Neuronal stem cell (in vitro differentiated cells): Measurements from ENCODE around the gene AFF4.
A peak's percentile ranks its signal among the peaks of the same experiment; 100 is the strongest.

Experiments used
- DNase-seq: peaks from one replicate; pipeline ENCODE4 v3.0.0-alpha.2; 2013; ENCODE audit warnings: low spot score
- H2AFZ ChIP-seq: one replicate; pipeline ENCODE4 v1.6.1; 2013; ENCODE audit warnings: mild to moderate bottlenecking, low read length, inconsistent platforms
- H2AK5ac ChIP-seq: 2 replicates; pipeline ENCODE4 v1.6.1; 2013; ENCODE audit warnings: low read depth, mild to moderate bottlenecking, inconsistent platforms, low read length, moderate library complexity, mixed read lengths
- H2BK120ac ChIP-seq: 2 replicates; pipeline ENCODE4 v1.6.1; 2013; ENCODE audit warnings: low read depth, mild to moderate bottlenecking, inconsistent platforms, low read length, moderate library complexity, mixed read lengths
- H2BK12ac ChIP-seq: one replicate; pipeline ENCODE4 v1.6.1; 2013; ENCODE audit warnings: low read length, inconsistent platforms
- H2BK15ac ChIP-seq: 2 replicates; pipeline ENCODE4 v1.6.1; 2013; ENCODE audit warnings: mild to moderate bottlenecking, low read length, inconsistent platforms, mixed read lengths
- H2BK5ac ChIP-seq: one replicate; pipeline ENCODE4 v1.6.1; 2013; ENCODE audit warnings: inconsistent platforms, mild to moderate bottlenecking, low read length, moderate library complexity
- H3K14ac ChIP-seq: one replicate; pipeline ENCODE4 v1.6.1; 2013; ENCODE audit warnings: low read length, inconsistent platforms
- H3K18ac ChIP-seq: 2 replicates; pipeline ENCODE4 v1.6.1; 2013; ENCODE audit warnings: low read length, inconsistent platforms
- H3K23ac ChIP-seq: 2 replicates; pipeline ENCODE4 v1.6.1; 2013; ENCODE audit warnings: low read depth, mild to moderate bottlenecking, mixed read lengths, low read length, inconsistent platforms; ENCODE audit not compliant: poor library complexity
- H3K27ac ChIP-seq: replicated peaks from 3 replicates; pipeline ENCODE4 v1.5.1; 2013; ENCODE audit warnings: low read length, inconsistent platforms
- H3K27me3 ChIP-seq, 3 experiments: 2 replicates each; pipeline ENCODE4 v1.6.1; 2013; ENCODE audit warnings: low read length in 3 of 3, mild to moderate bottlenecking in 2 of 3, inconsistent platforms in 1 of 3, low read depth in 1 of 3, mixed read lengths in 1 of 3, moderate library complexity in 1 of 3; ENCODE audit not compliant: control insufficient read depth in 3 of 3, insufficient read depth in 3 of 3
- H3K36me3 ChIP-seq, 2 donors: replicated peaks in 1 of 2; 2 replicates each; pipeline ENCODE4 v1.6.1; 2013; ENCODE audit warnings: low read length in 2 of 2; ENCODE audit not compliant: control insufficient read depth in 2 of 2, insufficient read depth in 2 of 2
- H3K4ac ChIP-seq: 2 replicates; pipeline ENCODE4 v1.6.1; 2013; ENCODE audit warnings: inconsistent platforms, mild to moderate bottlenecking, low read length, moderate library complexity
- H3K4me1 ChIP-seq, 2 donors: 1 replicate in 1 of 2; 2 replicates in 1 of 2; pipeline ENCODE4 v1.6.1; 2013; ENCODE audit warnings: low read length in 2 of 2, low read depth in 1 of 2; ENCODE audit not compliant: control insufficient read depth in 2 of 2, insufficient read depth in 1 of 2
- H3K4me2 ChIP-seq: one replicate; pipeline ENCODE4 v1.6.1; 2013; ENCODE audit warnings: mild to moderate bottlenecking, low read length, inconsistent platforms; ENCODE audit not compliant: insufficient read depth, poor library complexity, severe bottlenecking
- H3K4me3 ChIP-seq, 2 donors: 2 replicates each; pipeline ENCODE4 v1.5.1; 2013; ENCODE audit warnings: low read length in 2 of 2, mild to moderate bottlenecking in 2 of 2, inconsistent platforms in 1 of 2, moderate library complexity in 1 of 2
- H3K79me1 ChIP-seq: one replicate; pipeline ENCODE4 v1.6.1; 2013; ENCODE audit warnings: low read depth, mild to moderate bottlenecking, inconsistent platforms, low read length, moderate library complexity
- H3K9ac ChIP-seq: one replicate; pipeline ENCODE4 v1.6.1; 2013; ENCODE audit warnings: mild to moderate bottlenecking, low read depth, low read length, inconsistent platforms; ENCODE audit not compliant: poor library complexity
- H3K9me3 ChIP-seq, 2 donors: replicated peaks in 1 of 2; 2 replicates each; pipeline versions ENCODE3 to v1.6.1; 2013; ENCODE audit warnings: low read length in 2 of 2, mild to moderate bottlenecking in 2 of 2, inconsistent platforms in 1 of 2, low read depth in 1 of 2, mixed read lengths in 1 of 2, moderate library complexity in 1 of 2; ENCODE audit not compliant: control insufficient read depth in 2 of 2, insufficient read depth in 1 of 2
- H4K8ac ChIP-seq: one replicate; pipeline ENCODE4 v1.6.1; 2013; ENCODE audit warnings: low read depth, mild to moderate bottlenecking, inconsistent platforms, low read length, moderate library complexity
- H4K91ac ChIP-seq: one replicate; pipeline ENCODE4 v1.6.1; 2013; ENCODE audit warnings: low read length, low read depth, mild to moderate bottlenecking, inconsistent platforms; ENCODE audit not compliant: poor library complexity
- WGBS, 2 donors: extraction: QIAGEN DNeasy Blood & Tissue Kit; methylation state at CpG; one replicate each; pipeline ENCODE4 v1.1.7; 2013; ENCODE audit warnings: missing lambda C conversion rate in 2 of 2, mixed read lengths in 1 of 2; ENCODE audit not compliant: insufficient read length in 2 of 2, insufficient replicate concordance in 1 of 2; ENCODE audit errors: extremely low coverage in 2 of 2; 5-methylcytosine and 5-hydroxymethylcytosine counted together

The AFF4 gene

DNA sequence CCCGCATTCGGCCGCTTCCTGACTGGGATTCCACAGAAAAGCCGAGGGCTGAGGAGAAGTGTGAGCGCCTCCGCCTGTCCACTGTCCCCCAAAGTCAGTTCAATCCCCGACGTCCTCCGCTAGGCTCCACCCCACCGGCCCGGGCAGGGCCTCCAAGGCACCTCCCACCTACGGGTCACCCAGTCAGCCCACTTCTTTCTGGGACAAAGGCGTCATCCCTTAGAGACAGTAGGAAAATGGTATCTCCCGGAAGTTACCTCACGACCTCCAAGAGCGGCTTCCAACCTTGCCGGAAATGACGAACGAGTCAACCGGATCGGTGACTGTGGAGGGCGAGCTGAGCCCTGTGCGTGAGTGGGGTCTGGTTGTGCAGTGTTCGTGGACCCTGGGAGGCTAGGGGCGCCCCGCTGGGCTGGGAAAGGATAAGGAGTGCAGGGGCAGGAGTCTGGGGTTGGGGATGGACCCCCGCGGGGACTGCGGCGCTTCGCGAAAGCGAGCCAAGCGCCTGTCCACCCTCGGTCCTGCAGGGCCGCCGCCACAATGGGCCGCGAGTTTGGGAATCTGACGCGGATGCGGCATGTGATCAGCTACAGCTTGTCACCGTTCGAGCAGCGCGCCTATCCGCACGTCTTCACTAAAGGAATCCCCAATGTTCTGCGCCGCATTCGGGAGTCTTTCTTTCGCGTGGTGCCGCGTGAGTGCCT is 96.9 kb downstream of the AFF4 start, which contains the start of the genes GDF9 and UQCRQ:
Gene GDF9, minus strand, starts transcription at position 128 of the 704 bp plus-strand sequence. CDS start 1,936 bp downstream, outside the sequence.
Gene UQCRQ, plus strand, starts transcription at position 301 of the 704 bp plus-strand sequence. Its CDS starts 240 bp downstream, at position 541.
- Histone ChIP-seq H3K27ac (peak within 1 kb of the TSS; percentile 88), H4K91ac (no peak within 1 kb of the TSS), H3K4me1 (peaks cover 7 to 9% of the 10 kb centered on the region in 2 donors), H3K36me3 (peaks cover 11 to 43% of the 10 kb centered on the region in 2 donors), H3K9ac (peak within 1 kb of the TSS; percentile 96), H4K8ac (peak within 1 kb of the TSS; percentile 74), H3K9me3 (no peaks in the 10 kb centered on the region), H2BK120ac (no peak within 1 kb of the TSS), H2BK15ac (no peak within 1 kb of the TSS), H3K4me3 (peak within 1 kb of the TSS; percentile 88 to 95), H3K18ac (peak within 1 kb of the TSS; percentile 92), H3K4ac (peak within 1 kb of the TSS; percentile 30), H3K23ac (peak within 1 kb of the TSS; percentile 96), H3K79me1 (peaks cover 4% of the 10 kb centered on the region), H2BK5ac (peak within 1 kb of the TSS; percentile 59), H2AK5ac (peak within 1 kb of the TSS; percentile 47), H3K14ac (no peak within 1 kb of the TSS), H3K4me2 (peak within 1 kb of the TSS; percentile 74), H2AFZ (peak within 1 kb of the TSS; percentile 88), H2BK12ac (no peak within 1 kb of the TSS), H3K27me3 (peaks cover 0 to 2% (median 0%) of the 10 kb centered on the region in 3 experiments)
- DNase-seq: peak; percentile 99
- WGBS, 2 donors: no CpG with 5 or more reads among the region's 55 CpGs

- H3K4ac ChIP-seq: peak overlapping the region; percentile 30
- WGBS, 2 donors: no CpG with 5 or more reads among the region's 30 CpGs
- H3K27ac ChIP-seq: peak overlapping the region; percentile 88
Measured at GRCh38 chr5:132865668-132866341, 97.6 kb downstream of the AFF4 start.

DNA sequence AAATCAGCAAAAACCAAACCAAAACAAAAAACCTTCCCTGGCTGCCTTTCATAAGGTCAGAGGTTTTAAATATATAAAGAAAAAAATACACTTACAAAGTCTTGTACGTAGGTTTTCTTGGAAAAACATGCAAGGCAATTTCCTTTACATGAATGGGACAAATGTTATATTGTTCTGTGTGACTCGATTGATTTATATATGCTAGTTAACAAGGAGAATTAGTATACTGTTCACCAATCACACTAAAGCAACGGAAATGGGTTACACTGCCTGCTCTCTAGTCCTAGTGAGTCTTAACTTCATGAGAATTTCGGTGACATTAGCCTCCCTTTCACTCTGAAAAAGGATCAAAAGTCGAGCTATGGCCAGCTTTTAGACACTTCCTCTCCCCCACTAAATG is 102.7 kb downstream of the AFF4 start:
- Histone ChIP-seq H3K4ac (no peak overlapping the region), H3K4me1 (peaks cover 2 to 4% of the 10 kb centered on the region in 2 donors), H3K9ac (no peak overlapping the region), H2BK15ac (no peak overlapping the region), H2BK5ac (no peak overlapping the region), H2BK120ac (no peak overlapping the region), H2BK12ac (no peak overlapping the region), H3K18ac (no peak overlapping the region), H3K4me3 (no peak overlapping the region), H3K4me2 (no peak overlapping the region), H4K8ac (no peak overlapping the region), H2AK5ac (no peak overlapping the region), H3K79me1 (no peaks in the 10 kb centered on the region), H2AFZ (no peak overlapping the region), H4K91ac (no peak overlapping the region), H3K27ac (no peak overlapping the region), H3K23ac (no peak overlapping the region), H3K36me3 (no peaks in the 10 kb centered on the region), H3K27me3 (peaks cover 0 to 3% (median 0%) of the 10 kb centered on the region in 3 experiments), H3K9me3 (no peaks in the 10 kb centered on the region), H3K14ac (no peak overlapping the region)
- DNase-seq: no peak
- WGBS, 2 donors: no CpG with 5 or more reads among the region's 5 CpGs

More at GRCh38 chr5:132865668-132866341, 97.6 kb downstream of the AFF4 start:
- no peak overlapping the region for H2BK120ac ChIP-seq
- no peak overlapping the region for H2BK12ac ChIP-seq
- H3K36me3 ChIP-seq: peaks cover 11 to 36% of the 10 kb centered on the region in 2 donors
- peak overlapping the region; percentile 50 for H3K4me2 ChIP-seq
- peak overlapping the region; percentile 96 for H3K23ac ChIP-seq
- peaks cover 4% of the 10 kb centered on the region for H3K79me1 ChIP-seq
- DNase-seq: peak; percentile 2
- peak overlapping the region; percentile 47 for H2AK5ac ChIP-seq
- H2AFZ ChIP-seq: peak overlapping the region; percentile 88
- no peak overlapping the region for H2BK15ac ChIP-seq
- peak overlapping the region; percentile 92 for H3K18ac ChIP-seq
- peak overlapping the region; percentile 74 for H4K8ac ChIP-seq
- H3K4me3 ChIP-seq: peak overlapping the region; percentile 31 to 88
- H3K9ac ChIP-seq: peak overlapping the region; percentile 53
- peaks cover 7 to 9% of the 10 kb centered on the region in 2 donors for H3K4me1 ChIP-seq
- H3K27me3 ChIP-seq: peaks cover 0 to 3% (median 0%) of the 10 kb centered on the region in 3 experiments
- H3K14ac ChIP-seq: no peak overlapping the region
- H4K91ac ChIP-seq: no peak overlapping the region
- peak overlapping the region; percentile 59 for H2BK5ac ChIP-seq
- H3K9me3 ChIP-seq: no peaks in the 10 kb centered on the region
